ENCODE data around the gene LCA5. TPM values are rescaled to one million over a fixed set of nuclear protein-coding genes. Genes with fewer than 3 reads are reported as not detected.

Gene LCA5
- total RNA-seq, 3 donors from 2014 or later = 8.0 to 15.2 (median 8.2) TPM

- no peaks in the 10 kb centered on the region for H3K27me3 ChIP-seq
- intact Hi-C loops (cut with DNase I; ENCODE audit: low total_unique reads) = no loop called here
- H3K27ac ChIP-seq = no peak overlapping the region
- H3K4me1 ChIP-seq = no peaks in the 10 kb centered on the region
- no peak overlapping the region for H3K4me3 ChIP-seq
- no peaks in the 10 kb centered on the region for H3K36me3 ChIP-seq
- no peak for DNase-seq (ENCODE audit: low spot score in 2 of 2)
- TF ChIP-seq POLR2A (IDR thresholded peaks at IDR 0.05) (no peak), POLR2AphosphoS5 (IDR thresholded peaks at IDR 0.05) (no peak), CTCF (IDR thresholded peaks at IDR 0.05) (no peak)
- H3K9me3 ChIP-seq = no peaks in the 10 kb centered on the region
Measured at GRCh38 chr6:79559706-79560105, 22.5 kb upstream of the LCA5 start.

DNA sequence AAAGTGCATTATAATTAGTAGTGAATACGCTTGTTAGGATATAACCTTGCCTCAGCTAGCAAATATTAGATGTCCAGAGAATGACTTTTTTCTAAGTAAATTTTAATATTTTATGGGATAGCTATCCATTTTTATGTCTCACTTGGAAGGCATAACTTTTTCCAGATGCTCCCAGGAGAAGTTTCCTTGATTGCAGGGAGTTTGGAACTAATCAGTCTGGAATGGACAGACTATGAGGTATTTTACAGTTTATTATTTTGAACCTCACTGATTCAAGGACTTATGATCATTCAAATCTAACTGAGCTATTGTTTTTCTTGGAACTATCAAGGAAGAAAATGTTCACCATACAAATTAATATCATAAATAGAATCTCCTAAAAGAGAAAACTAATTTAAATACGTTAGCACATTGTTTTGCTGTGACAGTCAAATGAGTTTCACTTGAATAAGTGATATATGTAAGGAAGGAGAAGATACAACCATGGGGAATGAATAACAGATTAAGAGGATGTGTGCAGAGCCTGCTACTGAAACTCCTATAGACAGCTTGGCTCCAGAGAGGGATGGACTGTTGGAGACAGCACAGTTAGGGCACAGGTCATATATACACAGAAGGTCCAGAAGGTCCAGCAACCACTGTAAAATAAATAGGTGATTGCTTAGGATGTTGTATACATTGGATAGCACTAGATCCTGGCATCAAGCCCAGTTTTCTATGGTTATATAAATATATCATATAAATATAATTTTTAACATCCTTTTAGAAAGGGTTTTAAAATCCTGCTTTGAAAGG lies 20.6 kb upstream of the LCA5 start:
- Histone ChIP-seq H3K4me3 (no peak overlapping the region), H3K36me3 (no peaks in the 10 kb centered on the region)

DNA sequence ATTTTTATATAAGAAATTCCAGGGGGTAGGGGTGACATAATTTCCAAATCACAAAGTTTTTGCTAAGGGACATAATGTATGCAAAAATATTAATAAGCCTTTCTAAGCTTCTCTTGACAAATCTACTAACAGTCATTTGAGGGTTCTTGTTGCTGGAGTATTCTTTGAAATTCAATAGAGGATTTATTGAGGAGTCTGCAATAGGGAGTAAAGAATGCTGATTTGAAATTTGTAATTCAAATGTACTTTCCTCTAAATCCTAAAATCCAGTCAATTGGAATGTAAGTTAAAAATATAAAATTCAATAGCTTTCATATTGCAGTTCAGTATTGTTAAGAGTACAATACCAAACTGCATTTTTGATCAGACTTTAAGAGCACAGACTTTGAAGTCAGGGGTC lies 17.1 kb upstream of the LCA5 start:
- Histone ChIP-seq H3K27me3 (no peaks in the 10 kb centered on the region), H3K4me3 (no peak overlapping the region), H3K9me3 (no peaks in the 10 kb centered on the region), H3K4me1 (no peaks in the 10 kb centered on the region), H3K27ac (no peak overlapping the region), H3K36me3 (no peaks in the 10 kb centered on the region)
- DNase-seq (ENCODE audit: low spot score in 2 of 2) = no peak
- TF ChIP-seq POLR2AphosphoS5 (IDR thresholded peaks at IDR 0.05) = no peak
- TF ChIP-seq CTCF (IDR thresholded peaks at IDR 0.05) = no peak
- TF ChIP-seq POLR2A (IDR thresholded peaks at IDR 0.05) = no peak
- intact Hi-C loops (cut with DNase I; ENCODE audit: low total_unique reads) = no loop called here

More for the DNA sequence above, 20.6 kb upstream of the LCA5 start:
- H3K27ac ChIP-seq = no peak overlapping the region
- intact Hi-C loops (cut with DNase I; ENCODE audit: low total_unique reads) = no loop called here
- H3K27me3 ChIP-seq = no peaks in the 10 kb centered on the region
- no peak for DNase-seq (ENCODE audit: low spot score in 2 of 2)
- no peaks in the 10 kb centered on the region for H3K4me1 ChIP-seq
- no peaks in the 10 kb centered on the region for H3K9me3 ChIP-seq
- no peak for TF ChIP-seq POLR2A (IDR thresholded peaks at IDR 0.05)
- no peak for TF ChIP-seq POLR2AphosphoS5 (IDR thresholded peaks at IDR 0.05)
- no peak for TF ChIP-seq CTCF (IDR thresholded peaks at IDR 0.05)

- no peaks in the 10 kb centered on the region for H3K9me3 ChIP-seq
- no peaks in the 10 kb centered on the region for H3K36me3 ChIP-seq
- H3K4me1 ChIP-seq = no peaks in the 10 kb centered on the region
- H3K4me3 ChIP-seq = no peak overlapping the region
- intact Hi-C loops (cut with DNase I; ENCODE audit: low total_unique reads) = no loop called here
- no peak overlapping the region for H3K27ac ChIP-seq
- no peak for TF ChIP-seq POLR2AphosphoS5 (IDR thresholded peaks at IDR 0.05)
- no peak for TF ChIP-seq CTCF (IDR thresholded peaks at IDR 0.05)
- TF ChIP-seq POLR2A (IDR thresholded peaks at IDR 0.05) = no peak
- no peaks in the 10 kb centered on the region for H3K27me3 ChIP-seq
- no peak for DNase-seq (ENCODE audit: low spot score in 2 of 2)
Measured at GRCh38 chr6:79551401-79551800, 14.2 kb upstream of the LCA5 start.

GRCh38 chr6:79548304-79548703 lies 11.1 kb upstream of the LCA5 start:
- Histone ChIP-seq H3K4me1 (no peaks in the 10 kb centered on the region), H3K36me3 (no peaks in the 10 kb centered on the region), H3K4me3 (no peak overlapping the region), H3K9me3 (no peaks in the 10 kb centered on the region), H3K27me3 (no peaks in the 10 kb centered on the region), H3K27ac (no peak overlapping the region)
- no peak for DNase-seq (ENCODE audit: low spot score in 2 of 2)
- intact Hi-C loops (cut with DNase I; ENCODE audit: low total_unique reads) = no loop called here
- TF ChIP-seq CTCF (IDR thresholded peaks at IDR 0.05) (no peak), POLR2AphosphoS5 (IDR thresholded peaks at IDR 0.05) (no peak), POLR2A (IDR thresholded peaks at IDR 0.05) (no peak)
